Spleen (tissue), 11 donors: ENCODE results near the gene MLKL. TPM values are rescaled to one million over a fixed set of nuclear protein-coding genes. Genes with fewer than 3 reads are reported as not detected.

Source experiments
- DNase-seq: peaks from one replicate; pipeline ENCODE4 v3.0.0-alpha.2; 2020
- H3K27ac ChIP-seq, 8 donors: fragments of 200-600 bp; sonication (generic) in 7 of 8; 1 replicate in 4 of 8; 2 replicates in 4 of 8; pipeline versions ENCODE4 v1.5.0 to v1.8.0; 2016 to 2021; ENCODE audit warnings: inconsistent platforms in 4 of 8, mild to moderate bottlenecking in 4 of 8, moderate library complexity in 1 of 8
- H3K27me3 ChIP-seq, 7 donors: fragments of 200-600 bp; sonication (generic) in 6 of 7; replicated peaks in 1 of 7; 1 replicate in 4 of 7; 2 replicates in 3 of 7; pipeline versions ENCODE4 v1.5.0 to v1.8.0; 2016 to 2021; ENCODE audit warnings: inconsistent platforms in 3 of 7, mild to moderate bottlenecking in 1 of 7
- H3K36me3 ChIP-seq, 6 donors: fragments of 200-600 bp; sonication (generic) in 5 of 6; 1 replicate in 4 of 6; 2 replicates in 2 of 6; pipeline versions ENCODE4 v1.5.0 to v1.8.0; 2016 to 2021; ENCODE audit warnings: inconsistent platforms in 2 of 6
- H3K4me1 ChIP-seq, 6 donors: fragments of 200-600 bp; sonication (generic) in 5 of 6; 1 replicate in 3 of 6; 2 replicates in 3 of 6; pipeline versions ENCODE4 v1.5.0 to v1.8.0; 2016 to 2021; ENCODE audit warnings: inconsistent platforms in 3 of 6
- H3K4me3 ChIP-seq, 8 donors: fragments of 200-600 bp; sonication (generic) in 7 of 8; 1 replicate in 4 of 8; 2 replicates in 4 of 8; pipeline versions ENCODE4 v1.5.0 to v1.8.0; 2016 to 2021; ENCODE audit warnings: inconsistent platforms in 4 of 8, mild to moderate bottlenecking in 4 of 8, moderate library complexity in 2 of 8
- H3K9me3 ChIP-seq, 8 donors: fragments of 200-600 bp; sonication (generic) in 7 of 8; 1 replicate in 4 of 8; 2 replicates in 4 of 8; pipeline versions ENCODE4 v1.5.0 to v1.8.0; 2016 to 2021; ENCODE audit warnings: inconsistent platforms in 4 of 8
- CTCF ChIP-seq, 11 experiments: fragments of 200-600 bp in 7 of 11; fragments of 450-650 bp in 4 of 11; sonication (generic) in 4 of 11; IDR thresholded peaks in 8 of 11; conservative IDR thresholded peaks in 3 of 11; 1 replicate in 7 of 11; 2 replicates in 4 of 11; pipeline versions ENCODE4 v1.4.0 to v1.8.0; 2016 to 2021; ENCODE audit warnings: antibody characterized with exemption in 11 of 11, inconsistent platforms in 4 of 11, mild to moderate bottlenecking in 1 of 11
- POLR2A ChIP-seq, 3 donors: fragments of 450-650 bp; IDR thresholded peaks; one replicate each; pipeline ENCODE4 v1.5.1; 2017; ENCODE audit warnings: antibody characterized with exemption in 3 of 3, mild to moderate bottlenecking in 1 of 3
- POLR2AphosphoS5 ChIP-seq, 3 donors: sonication (generic); formaldehyde crosslinking; IDR thresholded peaks; one replicate each; pipeline ENCODE4 v1.5.1; 2017; ENCODE audit warnings: antibody characterized with exemption in 3 of 3
- WGBS, 5 donors: extraction: QIAGEN DNeasy Blood & Tissue Kit in 3 of 5; methylation state at CpG; one replicate each; pipeline versions ENCODE4 v1.1.5 to v1.1.7; 2013 to 2018; 5-methylcytosine and 5-hydroxymethylcytosine counted together
- intact Hi-C: fragments of 100-400 bp; cut with DNase I; formaldehyde crosslinking; loops from one replicate; pipeline ENCODE4 v1.15.0; 2023; ENCODE audit warnings: low total_unique reads
- polyA plus RNA-seq, 3 donors: library from polyadenylated mRNA; stranded (reverse); fragments of 200-250 nt; gene quantifications; one replicate each; pipeline ENCODE4 v1.2.1, GENCODE V29; 2013
- total RNA-seq, 7 donors: library from RNA; depleted of rRNA in 3 of 7; stranded (reverse); fragments of >200 nt in 3 of 7; fragmentation: NEBNext Ultra II Directional in 4 of 7; extraction: Animal tissue kit (Norgen Biotek cat#: 25700) in 4 of 7; gene quantifications; one replicate each; pipeline versions ENCODE4 v1.1.0 to v1.2.1, GENCODE V29; 2016 to 2021
- donor health status: healthy with polysubstance abuse.
- donor health status: DM: no; HTN: no; CAD: no; lungs with moderate emphysema.
- donor health status: DM: no; HTN: no; CAD: no.
- donor health status: Bipolar disorder and iron deficiency.
- donor health status: healthy.
- donor health status: DM: no; HTN: no; CAD: no.
- donor health status: DM: yes; HTN: yes; CAD: no.

MLKL gene
- total and polyA plus RNA-seq, 10 donors, result 21.4 to 69.6 (median 50.5) TPM

GRCh38 chr16:74698222-74698621 lies 2.4 kb downstream of the MLKL start:
- no peak for TF ChIP-seq POLR2A (IDR thresholded peaks at IDR 0.05)
- no peak for TF ChIP-seq CTCF (IDR thresholded peaks at IDR 0.05 in 8 of 11, conservative IDR thresholded peaks at IDR 0.05 in 3 of 11)
- no peak for TF ChIP-seq POLR2AphosphoS5 (IDR thresholded peaks at IDR 0.05)
- H3K4me3 ChIP-seq, result peak overlapping the region in 6 of 8 donors; percentile 24 to 98 (median 88)
- no peak for DNase-seq
- intact Hi-C loops, result no loop called here
- no peaks in the 10 kb centered on the region for H3K27me3 ChIP-seq
- H3K27ac ChIP-seq, result peak overlapping the region; percentile 19 to 98 (median 82)
- peaks cover 0 to 35% (median 17%) of the 10 kb centered on the region in 6 donors for H3K36me3 ChIP-seq
- H3K4me1 ChIP-seq, result peaks cover 31 to 95% (median 62%) of the 10 kb centered on the region in 6 donors
- WGBS, 5 donors, result 45 to 70% (median 49%) methylated on average over 4 of the region's 4 CpGs
- no peaks in the 10 kb centered on the region for H3K9me3 ChIP-seq

GRCh38 chr16:74695450-74696422 lies 4.9 kb downstream of the MLKL start:
- peak; percentile 87 for DNase-seq
- H3K9me3 ChIP-seq, result no peaks in the 10 kb centered on the region
- peak overlapping the region in 6 of 8 donors; percentile 23 to 66 (median 32) for H3K4me3 ChIP-seq
- TF ChIP-seq POLR2A (IDR thresholded peaks at IDR 0.05) (no peak), CTCF (IDR thresholded peaks at IDR 0.05 in 8 of 11, conservative IDR thresholded peaks at IDR 0.05 in 3 of 11) (no peak), POLR2AphosphoS5 (IDR thresholded peaks at IDR 0.05) (peak; percentile 58 to 87 (median 84))
- H3K36me3 ChIP-seq, result peaks cover 0 to 60% (median 40%) of the 10 kb centered on the region in 6 donors
- peak overlapping the region in 6 of 8 donors; percentile 21 to 76 (median 69) for H3K27ac ChIP-seq
- intact Hi-C loops, result no loop called here
- H3K27me3 ChIP-seq, result no peaks in the 10 kb centered on the region
- peaks cover 28 to 78% (median 47%) of the 10 kb centered on the region in 6 donors for H3K4me1 ChIP-seq
- WGBS, 5 donors, result 48 to 61% (median 56%) methylated on average over 19 of the region's 19 CpGs

- H3K9me3 ChIP-seq, result no peaks in the 10 kb centered on the region
- WGBS, 5 donors, result 79 to 92% (median 82%) methylated on average over 10 of the region's 10 CpGs
- TF ChIP-seq POLR2A (IDR thresholded peaks at IDR 0.05) (no peak), POLR2AphosphoS5 (IDR thresholded peaks at IDR 0.05) (no peak), CTCF (IDR thresholded peaks at IDR 0.05 in 8 of 11, conservative IDR thresholded peaks at IDR 0.05 in 3 of 11) (no peak)
- intact Hi-C loops, result no loop called here
- H3K4me1 ChIP-seq, result peaks cover 3 to 41% (median 14%) of the 10 kb centered on the region in 6 donors
- H3K27ac ChIP-seq, result no peak overlapping the region
- no peak overlapping the region for H3K4me3 ChIP-seq
- H3K27me3 ChIP-seq, result no peaks in the 10 kb centered on the region
- DNase-seq, result no peak
- H3K36me3 ChIP-seq, result peaks cover 0 to 94% (median 80%) of the 10 kb centered on the region in 6 donors
Measured at GRCh38 chr16:74691093-74691855, 9.4 kb downstream of the MLKL start.
